WTC11 (cell line): Measurements from ENCODE around the gene SLC46A3. TPM values are rescaled to one million over a fixed set of nuclear protein-coding genes. Genes with fewer than 3 reads are reported as not detected.

Source experiments
- ATAC-seq: fragments of 200-7000 bp; cut with Tn5 transposase; 2 replicates; pipeline ENCODE4 v1.10.0; 2021; ENCODE audit warnings: mild to moderate bottlenecking, moderate library complexity
- CTCF ChIA-PET: fragments of 300-600 bp; sonication (Branson Sonifier 250); formaldehyde crosslinking; loops from one replicate; lab custom pipeline; 2021; ENCODE audit warnings: antibody characterized with exemption; lab: Charles Lee
- POLR2A ChIA-PET: fragments of 350-600 bp; sonication (Branson Sonifier 250); formaldehyde crosslinking; loops from one replicate; lab custom pipeline; 2021; ENCODE audit warnings: antibody characterized with exemption; lab: Charles Lee
- DNase-seq: peaks from one replicate; pipeline ENCODE4 v3.0.0; 2021; ENCODE audit warnings: low spot score
- H3K27ac Mint-ChIP-seq: 2 replicates; pipeline ENCODE4 v1.8.0; 2021; ENCODE audit warnings: mixed read lengths
- H3K27me3 Mint-ChIP-seq: 2 replicates; pipeline ENCODE4 v1.8.0; 2021; ENCODE audit warnings: low read depth, mild to moderate bottlenecking, moderate library complexity, mixed read lengths
- H3K36me3 Mint-ChIP-seq: 2 replicates; pipeline ENCODE4 v1.8.0; 2021; ENCODE audit warnings: mixed read lengths
- H3K4me1 Mint-ChIP-seq: 2 replicates; pipeline ENCODE4 v1.8.0; 2022; ENCODE audit warnings: mixed read lengths
- H3K4me3 Mint-ChIP-seq: 2 replicates; pipeline ENCODE4 v1.8.0; 2021; ENCODE audit warnings: mild to moderate bottlenecking, moderate library complexity, mixed read lengths
- H3K9me3 Mint-ChIP-seq: 2 replicates; pipeline ENCODE4 v1.8.0; 2021; ENCODE audit warnings: mixed read lengths
- AFF4 ChIP-seq: sonication (generic); formaldehyde crosslinking; IDR thresholded peaks from 2 replicates; pipeline ENCODE4 v1.8.1; 2023; ENCODE audit warnings: mild to moderate bottlenecking, missing genetic modification reagents, borderline replicate concordance
- ATF1 ChIP-seq: sonication (generic); formaldehyde crosslinking; IDR thresholded peaks from 2 replicates; pipeline ENCODE4 v1.8.1; 2023; ENCODE audit warnings: mild to moderate bottlenecking, moderate library complexity, missing genetic modification reagents
- ATF6 ChIP-seq: sonication (generic); formaldehyde crosslinking; IDR thresholded peaks from 2 replicates; pipeline ENCODE4 v1.8.1; 2023; ENCODE audit warnings: mild to moderate bottlenecking, missing genetic modification reagents
- CREB1 ChIP-seq: sonication (generic); formaldehyde crosslinking; IDR thresholded peaks from 2 replicates; pipeline ENCODE4 v1.8.0; 2023; ENCODE audit warnings: mild to moderate bottlenecking, missing genetic modification reagents
- EMX1 ChIP-seq: fragments of 250-450 bp; sonication (Bioruptor Pico); IDR thresholded peaks from 2 replicates; pipeline ENCODE4 v1.8.0; 2021; ENCODE audit warnings: mild to moderate bottlenecking
- ESRRA ChIP-seq: sonication (generic); formaldehyde crosslinking; IDR thresholded peaks from 2 replicates; pipeline ENCODE4 v1.8.1; 2022; ENCODE audit warnings: mild to moderate bottlenecking, missing genetic modification reagents, borderline replicate concordance
- FOXP1 ChIP-seq: sonication (generic); formaldehyde crosslinking; IDR thresholded peaks from 2 replicates; pipeline ENCODE4 v1.8.0; 2022; ENCODE audit warnings: missing genetic modification reagents, mild to moderate bottlenecking, moderate library complexity, borderline replicate concordance
- GTF2I ChIP-seq: fragments of 250-450 bp; sonication (Bioruptor Pico); conservative IDR thresholded peaks from 2 replicates; pipeline ENCODE4 v1.4.0; 2021; ENCODE audit warnings: mild to moderate bottlenecking
- MXD4 ChIP-seq: fragments of 250-450 bp; sonication (Bioruptor Pico); IDR thresholded peaks from 2 replicates; pipeline ENCODE4 v1.8.0; 2021; ENCODE audit warnings: mild to moderate bottlenecking, moderate library complexity, borderline replicate concordance
- NFE2L1 ChIP-seq: sonication (generic); formaldehyde crosslinking; IDR thresholded peaks from 2 replicates; pipeline ENCODE4 v1.8.1; 2023; ENCODE audit warnings: missing genetic modification reagents
- NFYB ChIP-seq: sonication (generic); formaldehyde crosslinking; conservative IDR thresholded peaks from 2 replicates; pipeline ENCODE4 v1.8.0; 2022; ENCODE audit warnings: low read depth, missing genetic modification reagents
- OVOL2 ChIP-seq: fragments of 250-450 bp; sonication (Bioruptor Pico); IDR thresholded peaks from 2 replicates; pipeline ENCODE4 v1.9.0; 2021; ENCODE audit warnings: mild to moderate bottlenecking, borderline replicate concordance
- SMAD4 ChIP-seq: sonication (generic); formaldehyde crosslinking; IDR thresholded peaks from 2 replicates; pipeline ENCODE4 v1.8.0; 2022; ENCODE audit warnings: mild to moderate bottlenecking, missing genetic modification reagents
- TCF7 ChIP-seq: sonication (generic); formaldehyde crosslinking; IDR thresholded peaks from 2 replicates; pipeline ENCODE4 v1.8.0; 2022; ENCODE audit warnings: mild to moderate bottlenecking, low read depth, missing genetic modification reagents, moderate library complexity
- ZNF121 ChIP-seq: sonication (generic); formaldehyde crosslinking; IDR thresholded peaks from 2 replicates; pipeline ENCODE4 v1.8.0; 2023; ENCODE audit warnings: missing genetic modification reagents
- ZNF317 ChIP-seq: sonication (generic); formaldehyde crosslinking; IDR thresholded peaks from 2 replicates; pipeline ENCODE4 v1.8.1; 2023; ENCODE audit warnings: low read depth, mild to moderate bottlenecking, moderate library complexity, missing genetic modification reagents, borderline replicate concordance
- ZNF396 ChIP-seq: fragments of 250-450 bp; sonication (Bioruptor Pico); IDR thresholded peaks from 2 replicates; pipeline ENCODE4 v1.8.0; 2021; ENCODE audit warnings: mild to moderate bottlenecking, moderate library complexity, borderline replicate concordance
- ZNF423 ChIP-seq: fragments of 250-450 bp; sonication (Bioruptor Pico); IDR thresholded peaks from 2 replicates; pipeline ENCODE4 v2.1.2; 2022; ENCODE audit warnings: mild to moderate bottlenecking, moderate library complexity
- total RNA-seq: library from RNA; stranded (reverse); gene quantifications from 3 replicates; pipeline ENCODE4 v1.2.3, GENCODE V29; 2021
- TF ChIP-seq, protein P1 (sequence below): sonication (generic); formaldehyde crosslinking; IDR thresholded peaks from 2 replicates; pipeline ENCODE4 v1.8.1; 2022; ENCODE audit warnings: mild to moderate bottlenecking, moderate library complexity, missing genetic modification reagents
- TF ChIP-seq, protein P2 (sequence below): fragments of 250-450 bp; sonication (Bioruptor Pico); IDR thresholded peaks from 2 replicates; pipeline ENCODE4 v1.9.0; 2021; ENCODE audit warnings: mild to moderate bottlenecking, borderline replicate concordance
- TF ChIP-seq, protein P3 (sequence below): sonication (generic); formaldehyde crosslinking; IDR thresholded peaks from 2 replicates; pipeline ENCODE4 v1.8.0; 2022; ENCODE audit warnings: mild to moderate bottlenecking, missing genetic modification reagents

Gene SLC46A3
- total RNA-seq, 1 experiment from 2014 or later: 0.79 TPM

- CTCF ChIA-PET: interaction anchor here (0.8 to 1.9 kb wide), 2 partner anchors 67 to 88 kb away, joined by 3 to 5 read pairs; no protein-coding TSS in a partner anchor
- no peaks in the 10 kb centered on the region for H3K9me3 Mint-ChIP-seq
- POLR2A ChIA-PET: no interaction called here
Measured at GRCh38 chr13:28729541-28729940, 10.8 kb upstream of the SLC46A3 start.

GRCh38 chr13:28728642-28729041 lies 9.9 kb upstream of the SLC46A3 start:
- Mint-ChIP-seq H3K36me3 (no peaks in the 10 kb centered on the region), H3K4me1 (no peaks in the 10 kb centered on the region), H3K4me3 (no peak overlapping the region), H3K27me3 (no peaks in the 10 kb centered on the region), H3K27ac (no peak overlapping the region), H3K9me3 (no peaks in the 10 kb centered on the region)
- CTCF ChIA-PET: interaction anchor here (1.9 kb wide), 1 partner anchor 68 kb away, joined by 5 read pairs; no protein-coding TSS in a partner anchor
- DNase-seq (no peak), ATAC-seq (no peak)
- TF ChIP-seq, protein P1, sequence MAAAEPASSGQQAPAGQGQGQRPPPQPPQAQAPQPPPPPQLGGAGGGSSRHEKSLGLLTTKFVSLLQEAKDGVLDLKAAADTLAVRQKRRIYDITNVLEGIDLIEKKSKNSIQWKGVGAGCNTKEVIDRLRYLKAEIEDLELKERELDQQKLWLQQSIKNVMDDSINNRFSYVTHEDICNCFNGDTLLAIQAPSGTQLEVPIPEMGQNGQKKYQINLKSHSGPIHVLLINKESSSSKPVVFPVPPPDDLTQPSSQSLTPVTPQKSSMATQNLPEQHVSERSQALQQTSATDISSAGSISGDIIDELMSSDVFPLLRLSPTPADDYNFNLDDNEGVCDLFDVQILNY (CRISPR knock-in tag): no peak
- TF ChIP-seq CREB1 (no peak), ATF6 (no peak), ATF1 (CRISPR knock-in tag) (no peak), ZNF396 (no peak), AFF4 (CRISPR knock-in tag) (no peak)
- TF ChIP-seq, protein P2, sequence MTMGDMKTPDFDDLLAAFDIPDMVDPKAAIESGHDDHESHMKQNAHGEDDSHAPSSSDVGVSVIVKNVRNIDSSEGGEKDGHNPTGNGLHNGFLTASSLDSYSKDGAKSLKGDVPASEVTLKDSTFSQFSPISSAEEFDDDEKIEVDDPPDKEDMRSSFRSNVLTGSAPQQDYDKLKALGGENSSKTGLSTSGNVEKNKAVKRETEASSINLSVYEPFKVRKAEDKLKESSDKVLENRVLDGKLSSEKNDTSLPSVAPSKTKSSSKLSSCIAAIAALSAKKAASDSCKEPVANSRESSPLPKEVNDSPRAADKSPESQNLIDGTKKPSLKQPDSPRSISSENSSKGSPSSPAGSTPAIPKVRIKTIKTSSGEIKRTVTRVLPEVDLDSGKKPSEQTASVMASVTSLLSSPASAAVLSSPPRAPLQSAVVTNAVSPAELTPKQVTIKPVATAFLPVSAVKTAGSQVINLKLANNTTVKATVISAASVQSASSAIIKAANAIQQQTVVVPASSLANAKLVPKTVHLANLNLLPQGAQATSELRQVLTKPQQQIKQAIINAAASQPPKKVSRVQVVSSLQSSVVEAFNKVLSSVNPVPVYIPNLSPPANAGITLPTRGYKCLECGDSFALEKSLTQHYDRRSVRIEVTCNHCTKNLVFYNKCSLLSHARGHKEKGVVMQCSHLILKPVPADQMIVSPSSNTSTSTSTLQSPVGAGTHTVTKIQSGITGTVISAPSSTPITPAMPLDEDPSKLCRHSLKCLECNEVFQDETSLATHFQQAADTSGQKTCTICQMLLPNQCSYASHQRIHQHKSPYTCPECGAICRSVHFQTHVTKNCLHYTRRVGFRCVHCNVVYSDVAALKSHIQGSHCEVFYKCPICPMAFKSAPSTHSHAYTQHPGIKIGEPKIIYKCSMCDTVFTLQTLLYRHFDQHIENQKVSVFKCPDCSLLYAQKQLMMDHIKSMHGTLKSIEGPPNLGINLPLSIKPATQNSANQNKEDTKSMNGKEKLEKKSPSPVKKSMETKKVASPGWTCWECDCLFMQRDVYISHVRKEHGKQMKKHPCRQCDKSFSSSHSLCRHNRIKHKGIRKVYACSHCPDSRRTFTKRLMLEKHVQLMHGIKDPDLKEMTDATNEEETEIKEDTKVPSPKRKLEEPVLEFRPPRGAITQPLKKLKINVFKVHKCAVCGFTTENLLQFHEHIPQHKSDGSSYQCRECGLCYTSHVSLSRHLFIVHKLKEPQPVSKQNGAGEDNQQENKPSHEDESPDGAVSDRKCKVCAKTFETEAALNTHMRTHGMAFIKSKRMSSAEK: no peak
- POLR2A ChIA-PET: no interaction called here

More at GRCh38 chr13:28729541-28729940, 10.8 kb upstream of the SLC46A3 start:
- TF ChIP-seq SMAD4 (CRISPR knock-in tag) (no peak), NFE2L1 (no peak), FOXP1 (no peak), ZNF121 (CRISPR knock-in tag) (no peak), MXD4 (no peak), EMX1 (CRISPR knock-in tag) (no peak), GTF2I (CRISPR knock-in tag) (no peak), ESRRA (no peak), TCF7 (CRISPR knock-in tag) (no peak), NFYB (no peak), OVOL2 (CRISPR knock-in tag) (no peak), ZNF423 (no peak), ZNF317 (no peak)
- TF ChIP-seq, protein P3, sequence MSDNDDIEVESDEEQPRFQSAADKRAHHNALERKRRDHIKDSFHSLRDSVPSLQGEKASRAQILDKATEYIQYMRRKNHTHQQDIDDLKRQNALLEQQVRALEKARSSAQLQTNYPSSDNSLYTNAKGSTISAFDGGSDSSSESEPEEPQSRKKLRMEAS: no peak
- TF ChIP-seq, protein P2: no peak
- TF ChIP-seq, all 79 proteins: peak for 0
- no peaks in the 10 kb centered on the region for H3K4me1 Mint-ChIP-seq
- ATAC-seq (no peak), DNase-seq (no peak)
- H3K4me3 Mint-ChIP-seq: no peak overlapping the region
- no peaks in the 10 kb centered on the region for H3K36me3 Mint-ChIP-seq
- H3K27me3 Mint-ChIP-seq: no peaks in the 10 kb centered on the region
- H3K27ac Mint-ChIP-seq: no peak overlapping the region
